BLaER1 (cell line): ENCODE measurements around the gene AMIGO3.

Experiments
- H3K27ac ChIP-seq: shearing (Covaris generic); formaldehyde crosslinking; 2 replicates; pipeline ENCODE4 v1.8.1; 2022
- H3K27me3 ChIP-seq: shearing (Covaris generic); formaldehyde crosslinking; 2 replicates; pipeline ENCODE4 v1.8.1; 2022
- H3K36me3 ChIP-seq: shearing (Covaris generic); formaldehyde crosslinking; 2 replicates; pipeline ENCODE4 v1.8.1; 2022
- H3K4me1 ChIP-seq: shearing (Covaris generic); formaldehyde crosslinking; 2 replicates; pipeline ENCODE4 v1.8.1; 2022
- H3K4me2 ChIP-seq: shearing (Covaris generic); formaldehyde crosslinking; 2 replicates; pipeline ENCODE4 v1.8.1; 2022
- H3K4me3 ChIP-seq: shearing (Covaris generic); formaldehyde crosslinking; 2 replicates; pipeline ENCODE4 v1.8.1; 2022
- H3K9ac ChIP-seq: shearing (Covaris generic); formaldehyde crosslinking; 2 replicates; pipeline ENCODE4 v1.8.1; 2022
- H3K9me3 ChIP-seq: shearing (Covaris generic); formaldehyde crosslinking; 2 replicates; pipeline ENCODE4 v1.8.1; 2022
- H4K20me1 ChIP-seq: shearing (Covaris generic); formaldehyde crosslinking; 2 replicates; pipeline ENCODE4 v1.8.1; 2022
- Cebpa-rat ChIP-seq: shearing (Covaris generic); IDR thresholded peaks from 2 replicates; pipeline ENCODE4 v1.8.1; 2022

Gene AMIGO3

GRCh38 chr3:49747792-49748480 is 28.5 kb upstream of the AMIGO3 start:
- no peak overlapping the region for H3K27ac ChIP-seq

GRCh38 chr3:49745986-49746385 is 26.5 kb upstream of the AMIGO3 start:
- H3K4me2 ChIP-seq, result no peak overlapping the region
- H4K20me1 ChIP-seq, result peaks cover 97% of the 10 kb centered on the region
- H3K4me3 ChIP-seq, result no peak overlapping the region
- H3K4me1 ChIP-seq, result no peaks in the 10 kb centered on the region
- no peaks in the 10 kb centered on the region for H3K27me3 ChIP-seq
- no peak overlapping the region for H3K27ac ChIP-seq
- H3K9ac ChIP-seq, result no peak overlapping the region
- H3K36me3 ChIP-seq, result peaks cover 93% of the 10 kb centered on the region
- H3K9me3 ChIP-seq, result no peaks in the 10 kb centered on the region
- no peak for TF ChIP-seq Cebpa-rat

More at GRCh38 chr3:49747792-49748480, 28.5 kb upstream of the AMIGO3 start:
- H3K9me3 ChIP-seq, result no peaks in the 10 kb centered on the region
- H3K9ac ChIP-seq, result no peak overlapping the region
- peaks cover 90% of the 10 kb centered on the region for H3K36me3 ChIP-seq
- no peak for TF ChIP-seq Cebpa-rat
- no peaks in the 10 kb centered on the region for H3K4me1 ChIP-seq
- H3K4me2 ChIP-seq, result no peak overlapping the region
- no peaks in the 10 kb centered on the region for H3K27me3 ChIP-seq
- H4K20me1 ChIP-seq, result peaks cover 98% of the 10 kb centered on the region
- H3K4me3 ChIP-seq, result no peak overlapping the region

DNA sequence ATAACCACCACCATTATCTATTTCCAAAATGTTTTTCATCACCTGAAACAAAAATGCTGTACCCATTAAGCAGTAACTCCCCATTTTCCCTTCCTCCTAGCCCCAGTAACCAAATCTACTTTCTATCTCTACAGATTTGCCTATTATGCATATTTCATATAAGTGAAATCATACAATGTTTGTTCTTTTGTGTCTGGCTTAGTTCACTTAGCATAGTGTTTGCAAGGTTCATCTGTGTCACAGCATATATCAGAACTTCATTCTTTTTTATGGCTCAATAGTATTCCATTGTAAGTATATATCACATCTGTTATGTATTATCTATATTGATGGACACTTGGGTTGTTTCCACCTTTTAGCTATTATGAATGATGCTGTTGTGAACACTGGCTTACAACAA is 20.9 kb upstream of the AMIGO3 start:
- Histone ChIP-seq H3K4me2 (no peak overlapping the region), H4K20me1 (peaks cover 60% of the 10 kb centered on the region), H3K36me3 (peaks cover 94% of the 10 kb centered on the region), H3K4me1 (no peaks in the 10 kb centered on the region), H3K4me3 (no peak overlapping the region), H3K9ac (no peak overlapping the region), H3K27me3 (no peaks in the 10 kb centered on the region), H3K27ac (no peak overlapping the region), H3K9me3 (no peaks in the 10 kb centered on the region)
- no peak for TF ChIP-seq Cebpa-rat

GRCh38 chr3:49738067-49738713 is 18.7 kb upstream of the AMIGO3 start:
- Histone ChIP-seq H3K9me3 (no peaks in the 10 kb centered on the region), H3K27ac (no peak overlapping the region), H3K4me3 (no peak overlapping the region), H3K4me1 (no peaks in the 10 kb centered on the region), H3K36me3 (peaks cover 95% of the 10 kb centered on the region), H3K4me2 (no peak overlapping the region), H3K27me3 (no peaks in the 10 kb centered on the region), H3K9ac (no peak overlapping the region), H4K20me1 (peaks cover 60% of the 10 kb centered on the region; the same call in 1 of the 2 replicates)
- TF ChIP-seq Cebpa-rat, result no peak

- Histone ChIP-seq H3K4me1 (no peaks in the 10 kb centered on the region), H3K36me3 (peaks cover 98% of the 10 kb centered on the region), H3K9me3 (no peaks in the 10 kb centered on the region), H3K4me3 (no peak overlapping the region), H3K9ac (no peak overlapping the region), H3K4me2 (no peak overlapping the region), H4K20me1 (peaks cover 36% of the 10 kb centered on the region; the same call in 1 of the 2 replicates), H3K27ac (no peak overlapping the region), H3K27me3 (no peaks in the 10 kb centered on the region)
- TF ChIP-seq Cebpa-rat, result no peak
These were observed 15.3 kb upstream of the AMIGO3 start for GRCh38 chr3:49734752-49735151.

DNA sequence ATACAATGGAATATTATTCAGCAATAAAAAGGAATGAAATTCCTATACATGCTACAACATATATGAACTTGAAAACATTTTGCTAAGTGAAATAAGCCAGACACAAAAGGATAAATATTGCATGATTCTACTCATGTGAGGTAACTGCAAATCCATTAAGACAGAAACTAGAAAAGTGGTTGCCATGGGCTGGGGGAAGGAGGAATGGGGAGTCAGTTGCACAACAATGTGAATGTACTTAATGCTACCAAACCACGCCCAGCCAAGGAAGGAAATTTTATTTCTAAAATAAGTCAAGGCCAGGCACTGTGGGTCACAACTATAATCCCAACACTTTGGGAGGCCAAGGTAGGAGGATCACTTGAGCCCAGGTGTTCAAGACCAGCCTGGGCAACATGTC is 14.1 kb upstream of the AMIGO3 start:
- TF ChIP-seq Cebpa-rat, result no peak
- no peaks in the 10 kb centered on the region for H3K4me1 ChIP-seq
- H3K36me3 ChIP-seq, result peaks cover 99% of the 10 kb centered on the region
- H3K27me3 ChIP-seq, result no peaks in the 10 kb centered on the region
- no peak overlapping the region for H3K4me2 ChIP-seq
- H3K9me3 ChIP-seq, result no peaks in the 10 kb centered on the region
- H3K9ac ChIP-seq, result no peak overlapping the region
- no peak overlapping the region for H3K4me3 ChIP-seq
- H4K20me1 ChIP-seq, result peaks cover 36% of the 10 kb centered on the region; the same call in 1 of the 2 replicates
- no peak overlapping the region for H3K27ac ChIP-seq

DNA sequence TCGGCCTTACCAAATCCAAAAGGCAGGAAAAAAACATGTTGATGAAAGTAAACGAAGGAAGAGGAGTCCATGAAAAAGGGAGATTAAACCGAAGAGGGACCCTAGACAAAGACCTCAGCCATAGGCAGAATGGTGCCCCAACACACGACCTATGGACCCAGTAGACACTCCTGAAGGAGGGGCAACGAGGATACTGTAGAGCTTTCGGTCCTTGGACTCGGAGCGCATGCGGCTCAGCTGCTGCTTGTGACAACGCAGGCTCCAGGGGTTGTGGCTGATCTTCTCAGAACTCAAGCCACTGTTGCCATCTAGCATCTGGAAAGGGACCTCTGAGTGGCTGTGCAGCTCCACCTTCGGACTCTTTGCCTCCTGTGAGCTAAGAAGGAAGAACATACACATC is 13.1 kb upstream of the AMIGO3 start:
- no peak for TF ChIP-seq Cebpa-rat

GRCh38 chr3:49729966-49730609 is 10.6 kb upstream of the AMIGO3 start:
- no peaks in the 10 kb centered on the region for H3K27me3 ChIP-seq
- no peak for TF ChIP-seq Cebpa-rat
- no peaks in the 10 kb centered on the region for H3K9me3 ChIP-seq
- no peak overlapping the region for H3K9ac ChIP-seq
- peaks cover 100% of the 10 kb centered on the region for H3K36me3 ChIP-seq
- no peak overlapping the region for H3K27ac ChIP-seq
- H4K20me1 ChIP-seq, result peaks cover 37% of the 10 kb centered on the region; the same call in 1 of the 2 replicates
- H3K4me1 ChIP-seq, result peaks cover 3% of the 10 kb centered on the region; the same call in 1 of the 2 replicates
- H3K4me3 ChIP-seq, result no peak overlapping the region
- H3K4me2 ChIP-seq, result no peak overlapping the region

More for the DNA sequence above, 13.1 kb upstream of the AMIGO3 start:
- Histone ChIP-seq H3K4me1 (no peaks in the 10 kb centered on the region), H3K9ac (no peak overlapping the region), H4K20me1 (peaks cover 33% of the 10 kb centered on the region; the same call in 1 of the 2 replicates), H3K4me3 (no peak overlapping the region), H3K36me3 (peaks cover 99% of the 10 kb centered on the region), H3K4me2 (no peak overlapping the region), H3K27ac (no peak overlapping the region), H3K9me3 (no peaks in the 10 kb centered on the region), H3K27me3 (no peaks in the 10 kb centered on the region)

DNA sequence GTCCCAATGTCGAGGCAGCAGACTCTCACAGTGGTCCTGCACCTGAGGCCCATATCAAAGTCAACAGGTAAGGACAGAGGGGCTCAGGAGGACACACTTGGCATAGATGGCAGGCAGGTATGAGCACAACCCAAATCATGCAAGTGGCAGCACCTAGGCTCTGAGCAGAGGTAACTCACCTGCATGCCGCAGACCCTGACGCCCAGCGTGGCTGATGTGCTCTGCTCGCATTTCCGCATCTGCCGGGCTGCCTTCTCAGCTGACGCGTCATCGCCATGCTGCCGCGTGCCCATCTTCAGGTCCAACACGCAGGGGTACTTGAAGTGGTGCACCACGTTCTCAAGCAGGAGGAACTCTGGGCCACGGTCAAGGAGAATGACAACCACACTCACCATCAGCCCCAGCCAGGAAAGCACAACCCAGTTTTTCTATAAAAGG is 8.5 kb upstream of the AMIGO3 start:
- no peak overlapping the region for H3K9ac ChIP-seq
- H3K4me3 ChIP-seq, result no peak overlapping the region
- peaks cover 14% of the 10 kb centered on the region for H3K4me1 ChIP-seq
- H3K36me3 ChIP-seq, result peaks cover 81% of the 10 kb centered on the region
- no peaks in the 10 kb centered on the region for H3K27me3 ChIP-seq
- no peak overlapping the region for H3K4me2 ChIP-seq
- H4K20me1 ChIP-seq, result peaks cover 23% of the 10 kb centered on the region
- no peak overlapping the region for H3K27ac ChIP-seq
- H3K9me3 ChIP-seq, result no peaks in the 10 kb centered on the region
- TF ChIP-seq Cebpa-rat, result no peak
